Loucy (cell line): ENCODE data around the gene NNAT.

ENCODE experiments used
- H2AFZ ChIP-seq: fragments of 200-600 bp; sonication (generic); 2 replicates; pipeline ENCODE4 v1.6.0; 2016; ENCODE audit warnings: antibody characterized with exemption, mild to moderate bottlenecking, low read length, moderate library complexity
- H3F3A ChIP-seq: fragments of 200-600 bp; 2 replicates; pipeline ENCODE4 v1.6.0; 2016; ENCODE audit warnings: antibody characterized with exemption, low read depth, mild to moderate bottlenecking
- H3K27me3 ChIP-seq: fragments of 200-600 bp; sonication (generic); 2 replicates; pipeline ENCODE4 v1.6.1; 2014; ENCODE audit warnings: low read length, mild to moderate bottlenecking; ENCODE audit not compliant: insufficient read depth, poor library complexity, severe bottlenecking
- H3K36me3 ChIP-seq: fragments of 200-600 bp; sonication (generic); 2 replicates; pipeline ENCODE4 v1.6.1; 2016; ENCODE audit warnings: low read length; ENCODE audit not compliant: insufficient read depth
- H3K4me1 ChIP-seq: fragments of 200-600 bp; sonication (generic); 2 replicates; pipeline ENCODE4 v1.5.1; 2014; ENCODE audit warnings: low read length, mild to moderate bottlenecking; ENCODE audit not compliant: insufficient read depth, poor library complexity, severe bottlenecking
- H3K4me2 ChIP-seq: fragments of 200-600 bp; sonication (generic); 2 replicates; pipeline ENCODE4 v1.6.0; 2014; ENCODE audit warnings: antibody characterized with exemption, low read length, low read depth, mild to moderate bottlenecking; ENCODE audit not compliant: poor library complexity, severe bottlenecking
- H3K4me3 ChIP-seq: fragments of 200-600 bp; sonication (generic); 2 replicates; pipeline ENCODE4 v1.5.1; 2014; ENCODE audit warnings: low read length, mild to moderate bottlenecking, mixed read lengths; ENCODE audit not compliant: poor library complexity, severe bottlenecking
- H3K79me2 ChIP-seq: fragments of 200-600 bp; sonication (generic); 2 replicates; pipeline ENCODE4 v1.6.1; 2014; ENCODE audit warnings: low read length; ENCODE audit not compliant: insufficient read depth
- H3K9ac ChIP-seq: fragments of 200-600 bp; sonication (generic); 2 replicates; pipeline ENCODE4 v1.6.0; 2014; ENCODE audit warnings: mild to moderate bottlenecking, low read depth, low read length, moderate library complexity; ENCODE audit not compliant: poor library complexity, severe bottlenecking
- H3K9me2 ChIP-seq: fragments of 200-600 bp; sonication (generic); replicated peaks from 2 replicates; pipeline ENCODE4 v1.6.1; 2016; ENCODE audit warnings: low read depth, low read length, mixed read lengths
- H3K9me3 ChIP-seq: fragments of 200-600 bp; sonication (generic); 2 replicates; pipeline ENCODE4 v1.6.1; 2014; ENCODE audit warnings: mild to moderate bottlenecking, antibody characterized with exemption, low read length, low read depth; ENCODE audit not compliant: insufficient read depth
- H4K20me1 ChIP-seq: fragments of 200-600 bp; sonication (generic); 2 replicates; pipeline ENCODE4 v1.6.0; 2014; ENCODE audit warnings: antibody characterized with exemption, low read length, mild to moderate bottlenecking; ENCODE audit not compliant: insufficient read depth, poor library complexity, severe bottlenecking
- CTCF ChIP-seq: fragments of 200-600 bp; sonication (generic); conservative IDR thresholded peaks from 2 replicates; pipeline ENCODE4 v1.5.1; 2014; ENCODE audit warnings: mild to moderate bottlenecking, antibody characterized with exemption, low read length
- EZH2phosphoT487 ChIP-seq: fragments of 200-600 bp; IDR thresholded peaks from 2 replicates; pipeline ENCODE4 v1.6.1; 2018; ENCODE audit warnings: antibody characterized with exemption, mild to moderate bottlenecking, moderate library complexity, borderline replicate concordance

NNAT gene

GRCh38 chr20:37528446-37529213, 7.6 kb downstream of the NNAT start:
- H3K9me2 ChIP-seq: no peaks in the 10 kb centered on the region
- peaks cover 28% of the 10 kb centered on the region for H4K20me1 ChIP-seq
- peak overlapping the region; percentile 93 for H3K9ac ChIP-seq
- peak overlapping the region; percentile 98 for H3K4me2 ChIP-seq
- no peaks in the 10 kb centered on the region for H3F3A ChIP-seq
- H3K36me3 ChIP-seq: no peaks in the 10 kb centered on the region
- TF ChIP-seq CTCF (no peak), EZH2phosphoT487 (no peak)
- H2AFZ ChIP-seq: peak overlapping the region; percentile 94
- peaks cover 44% of the 10 kb centered on the region for H3K79me2 ChIP-seq
- no peaks in the 10 kb centered on the region for H3K27me3 ChIP-seq
- H3K9me3 ChIP-seq: no peaks in the 10 kb centered on the region
- H3K4me1 ChIP-seq: peaks cover 42% of the 10 kb centered on the region
- peak overlapping the region; percentile 99 for H3K4me3 ChIP-seq

- Histone ChIP-seq H2AFZ (no peak overlapping the region), H3K9ac (peak overlapping the region; percentile 93), H3K4me3 (peak overlapping the region; percentile 99), H3K9me2 (no peaks in the 10 kb centered on the region), H3K27me3 (no peaks in the 10 kb centered on the region), H3K4me1 (peaks cover 39% of the 10 kb centered on the region), H3K9me3 (no peaks in the 10 kb centered on the region), H3K79me2 (peaks cover 36% of the 10 kb centered on the region), H3F3A (no peaks in the 10 kb centered on the region), H4K20me1 (peaks cover 26% of the 10 kb centered on the region), H3K36me3 (no peaks in the 10 kb centered on the region), H3K4me2 (peak overlapping the region; percentile 98)
- TF ChIP-seq CTCF (peak; percentile 48), EZH2phosphoT487 (no peak)
Observed at GRCh38 chr20:37529214-37529967, 8.3 kb downstream of the NNAT start.

- Histone ChIP-seq H3K27me3 (no peaks in the 10 kb centered on the region), H3K9ac (no peak overlapping the region), H2AFZ (no peak overlapping the region), H3K4me3 (no peak overlapping the region), H3F3A (no peaks in the 10 kb centered on the region), H4K20me1 (peaks cover 24% of the 10 kb centered on the region), H3K4me1 (peaks cover 38% of the 10 kb centered on the region), H3K36me3 (no peaks in the 10 kb centered on the region), H3K4me2 (no peak overlapping the region), H3K9me3 (no peaks in the 10 kb centered on the region), H3K9me2 (no peaks in the 10 kb centered on the region), H3K79me2 (peaks cover 30% of the 10 kb centered on the region)
- TF ChIP-seq CTCF: no peak
- no peak for TF ChIP-seq EZH2phosphoT487
Observed at GRCh38 chr20:37529968-37530600, 9.0 kb downstream of the NNAT start.
